ENCODE results near the gene C10orf71.

DNA sequence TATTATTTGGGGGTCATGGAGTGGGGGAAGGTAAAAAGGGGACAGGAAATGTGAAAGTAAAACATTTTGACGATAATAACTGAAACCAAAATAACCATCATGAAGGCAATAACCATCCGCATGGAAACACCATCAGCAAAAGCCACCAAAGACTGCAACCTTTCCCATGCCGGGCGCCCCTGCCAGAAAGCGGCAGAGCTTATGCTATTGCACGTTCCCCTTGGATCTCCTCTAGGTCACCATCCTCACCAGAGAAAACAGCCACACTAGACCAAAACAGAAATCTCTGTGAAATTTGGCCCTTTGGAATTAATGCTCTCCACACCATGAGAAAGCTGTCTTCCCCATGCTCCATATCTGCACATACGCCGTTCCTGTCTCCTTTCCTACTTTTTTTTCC, 65.8 kb downstream of the C10orf71 start:
- TF ChIP-seq, protein P1, sequence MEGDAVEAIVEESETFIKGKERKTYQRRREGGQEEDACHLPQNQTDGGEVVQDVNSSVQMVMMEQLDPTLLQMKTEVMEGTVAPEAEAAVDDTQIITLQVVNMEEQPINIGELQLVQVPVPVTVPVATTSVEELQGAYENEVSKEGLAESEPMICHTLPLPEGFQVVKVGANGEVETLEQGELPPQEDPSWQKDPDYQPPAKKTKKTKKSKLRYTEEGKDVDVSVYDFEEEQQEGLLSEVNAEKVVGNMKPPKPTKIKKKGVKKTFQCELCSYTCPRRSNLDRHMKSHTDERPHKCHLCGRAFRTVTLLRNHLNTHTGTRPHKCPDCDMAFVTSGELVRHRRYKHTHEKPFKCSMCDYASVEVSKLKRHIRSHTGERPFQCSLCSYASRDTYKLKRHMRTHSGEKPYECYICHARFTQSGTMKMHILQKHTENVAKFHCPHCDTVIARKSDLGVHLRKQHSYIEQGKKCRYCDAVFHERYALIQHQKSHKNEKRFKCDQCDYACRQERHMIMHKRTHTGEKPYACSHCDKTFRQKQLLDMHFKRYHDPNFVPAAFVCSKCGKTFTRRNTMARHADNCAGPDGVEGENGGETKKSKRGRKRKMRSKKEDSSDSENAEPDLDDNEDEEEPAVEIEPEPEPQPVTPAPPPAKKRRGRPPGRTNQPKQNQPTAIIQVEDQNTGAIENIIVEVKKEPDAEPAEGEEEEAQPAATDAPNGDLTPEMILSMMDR (IDR thresholded peaks at IDR 0.05) = no peak
- no peak for TF ChIP-seq POLR2A (IDR thresholded peaks at IDR 0.05)
